ENCODE measurements around the gene POC1B. TPM values are rescaled to one million over a fixed set of nuclear protein-coding genes. Genes with fewer than 3 reads are reported as not detected.
A peak's percentile ranks its signal among the peaks of the same experiment; 100 is the strongest.

Gene POC1B
- total RNA-seq, 2 donors from 2014 or later, result 31.4 to 32.0 TPM

- no peak for DNase-seq
- peak overlapping the region in 1 of 2 donors; percentile 13 for H3K9ac ChIP-seq (ENCODE audit: low read depth in 2 of 2, low read length in 2 of 2)
- no peaks in the 10 kb centered on the region for H3K27me3 ChIP-seq
- intact Hi-C loops (cut with DNase I), result no loop called here
- H3K4me3 ChIP-seq, result no peak overlapping the region
- peaks cover 15% of the 10 kb centered on the region for H3K4me1 ChIP-seq
- TF ChIP-seq CTCF (IDR thresholded peaks at IDR 0.05), result no peak
- no peak overlapping the region for H3K27ac ChIP-seq
- no peaks in the 10 kb centered on the region for H3K9me3 ChIP-seq
- H3K36me3 ChIP-seq, result no peaks in the 10 kb centered on the region
Measured at GRCh38 chr12:89497467-89497866, 28.4 kb downstream of the POC1B start.

- H3K9me3 ChIP-seq, result no peaks in the 10 kb centered on the region
- peak overlapping the region in 1 of 2 donors; percentile 13 for H3K9ac ChIP-seq (ENCODE audit: low read depth in 2 of 2, low read length in 2 of 2)
- intact Hi-C loops (cut with DNase I), result no loop called here
- H3K27me3 ChIP-seq, result no peaks in the 10 kb centered on the region
- TF ChIP-seq CTCF (IDR thresholded peaks at IDR 0.05), result no peak
- H3K4me3 ChIP-seq, result no peak overlapping the region
- no peak overlapping the region for H3K27ac ChIP-seq
- DNase-seq, result no peak
- H3K36me3 ChIP-seq, result no peaks in the 10 kb centered on the region
- peaks cover 15% of the 10 kb centered on the region for H3K4me1 ChIP-seq
Measured at GRCh38 chr12:89497005-89497404, 28.8 kb downstream of the POC1B start.

- Histone ChIP-seq H3K27ac (peak overlapping the region; percentile 82), H3K4me3 (no peak overlapping the region), H3K36me3 (no peaks in the 10 kb centered on the region), H3K4me1 (peaks cover 15% of the 10 kb centered on the region), H3K27me3 (no peaks in the 10 kb centered on the region), H3K9me3 (no peaks in the 10 kb centered on the region), H3K9ac (ENCODE audit: low read depth in 2 of 2, low read length in 2 of 2) (no peak overlapping the region)
- intact Hi-C loops (cut with DNase I), result no loop called here
- no peak for TF ChIP-seq CTCF (IDR thresholded peaks at IDR 0.05)
- DNase-seq, result no peak
Measured at GRCh38 chr12:89494411-89495231, 31.2 kb downstream of the POC1B start.

- Histone ChIP-seq H3K4me3 (no peak overlapping the region), H3K36me3 (no peaks in the 10 kb centered on the region), H3K9ac (ENCODE audit: low read depth in 2 of 2, low read length in 2 of 2) (peak overlapping the region in 1 of 2 donors; percentile 67), H3K9me3 (no peaks in the 10 kb centered on the region), H3K27me3 (no peaks in the 10 kb centered on the region), H3K4me1 (peaks cover 15% of the 10 kb centered on the region), H3K27ac (peak overlapping the region; percentile 82)
- DNase-seq, result peak; percentile 52
- no peak for TF ChIP-seq CTCF (IDR thresholded peaks at IDR 0.05)
- intact Hi-C loops (cut with DNase I), result no loop called here
Measured at GRCh38 chr12:89493670-89494302, 32.1 kb downstream of the POC1B start.

- intact Hi-C loops (cut with DNase I), result no loop called here
Measured at GRCh38 chr12:89492883-89493282, 33.0 kb downstream of the POC1B start.

More at GRCh38 chr12:89492883-89493282, 33.0 kb downstream of the POC1B start:
- Histone ChIP-seq H3K27me3 (no peaks in the 10 kb centered on the region), H3K4me3 (no peak overlapping the region), H3K9me3 (no peaks in the 10 kb centered on the region), H3K4me1 (peaks cover 11% of the 10 kb centered on the region), H3K9ac (ENCODE audit: low read depth in 2 of 2, low read length in 2 of 2) (peak overlapping the region in 1 of 2 donors; percentile 67), H3K27ac (peak overlapping the region; percentile 82), H3K36me3 (no peaks in the 10 kb centered on the region)
- TF ChIP-seq CTCF (IDR thresholded peaks at IDR 0.05), result no peak
- peak; percentile 82 for DNase-seq
